Natural killer cell (primary cell): ENCODE measurements around the gene ANP32E. TPM values are rescaled to one million over a fixed set of nuclear protein-coding genes. Genes with fewer than 3 reads are reported as not detected.

Experiments used
- ATAC-seq, 3 donors: fragments of 150-1000 bp in 2 of 3; fragments of 200-7000 bp in 1 of 3; cut with Tn5 transposase; 1 replicate in 1 of 3; 2 replicates in 2 of 3; pipeline ENCODE4 v1.10.0; 2021; ENCODE audit warnings: mild to moderate bottlenecking in 2 of 3, moderate library complexity in 2 of 3
- DNase-seq, 2 donors: peaks; one replicate each; pipeline versions ENCODE4 v3.0.0 to v3.0.0-alpha.2; 2013 to 2021; ENCODE audit warnings: mixed read lengths in 1 of 2
- H3K27ac ChIP-seq: one replicate; pipeline ENCODE4 v1.5.1; 2013; ENCODE audit warnings: mild to moderate bottlenecking, low read length
- H3K27me3 ChIP-seq: one replicate; pipeline ENCODE4 v1.6.1; 2013; ENCODE audit warnings: low read length; ENCODE audit not compliant: control insufficient read depth, insufficient read depth
- H3K36me3 ChIP-seq: one replicate; pipeline ENCODE4 v1.6.1; 2013; ENCODE audit warnings: low read length; ENCODE audit not compliant: control insufficient read depth, insufficient read depth
- H3K4me1 ChIP-seq: one replicate; pipeline ENCODE4 v1.6.1; 2013; ENCODE audit warnings: low read length; ENCODE audit not compliant: control insufficient read depth, insufficient read depth
- H3K4me3 ChIP-seq: one replicate; pipeline ENCODE4 v1.5.1; 2013; ENCODE audit warnings: low read length
- H3K9me3 ChIP-seq: one replicate; pipeline ENCODE4 v1.6.1; 2013; ENCODE audit warnings: low read length; ENCODE audit not compliant: control insufficient read depth, insufficient read depth
- H3K27ac Mint-ChIP-seq, 2 donors: one replicate each; pipeline ENCODE4 v1.8.0; 2022; ENCODE audit warnings: mild to moderate bottlenecking in 2 of 2, mixed read lengths in 2 of 2, moderate library complexity in 1 of 2
- H3K27me3 Mint-ChIP-seq, 2 donors: one replicate each; pipeline ENCODE4 v1.8.0; 2022; ENCODE audit warnings: low read depth in 2 of 2, mixed read lengths in 2 of 2
- H3K36me3 Mint-ChIP-seq: one replicate; pipeline ENCODE4 v1.8.0; 2022; ENCODE audit warnings: mixed read lengths
- H3K4me1 Mint-ChIP-seq, 2 donors: one replicate each; pipeline ENCODE4 v1.8.0; 2022; ENCODE audit warnings: mixed read lengths in 2 of 2
- H3K4me3 Mint-ChIP-seq: one replicate; pipeline ENCODE4 v1.8.0; 2022; ENCODE audit warnings: mild to moderate bottlenecking, moderate library complexity, mixed read lengths
- H3K9me3 Mint-ChIP-seq, 2 donors: one replicate each; pipeline ENCODE4 v1.8.0; 2022; ENCODE audit warnings: mixed read lengths in 2 of 2
- WGBS: methylation state at CpG from one replicate; pipeline ENCODE4 v1.1.7; 2013; ENCODE audit warnings: missing lambda C conversion rate; ENCODE audit not compliant: insufficient coverage; 5-methylcytosine and 5-hydroxymethylcytosine counted together
- intact Hi-C: fragments of 100-400 bp; cut with micrococcal nuclease; formaldehyde crosslinking; loops from one replicate; pipeline ENCODE4 v1.14.2; 2022
- total RNA-seq, 4 donors: library from RNA; stranded (reverse); fragments of 120-200 nt in 1 of 4; gene quantifications; one replicate each; pipeline versions ENCODE4 v1.2.3 to v1.2.4, GENCODE V29; 2013 to 2022
- TF ChIP-seq, protein P1 (sequence below): fragments of 200-600 bp; IDR thresholded peaks from one replicate; pipeline ENCODE4 v1.8.0; 2022; ENCODE audit warnings: antibody characterized with exemption

The ANP32E gene
- total RNA-seq, 3 donors from 2014 or later (not counting 1 experiment from before 2014, with no cell fraction given), result 50.7 to 56.9 (median 55.2) TPM

DNA sequence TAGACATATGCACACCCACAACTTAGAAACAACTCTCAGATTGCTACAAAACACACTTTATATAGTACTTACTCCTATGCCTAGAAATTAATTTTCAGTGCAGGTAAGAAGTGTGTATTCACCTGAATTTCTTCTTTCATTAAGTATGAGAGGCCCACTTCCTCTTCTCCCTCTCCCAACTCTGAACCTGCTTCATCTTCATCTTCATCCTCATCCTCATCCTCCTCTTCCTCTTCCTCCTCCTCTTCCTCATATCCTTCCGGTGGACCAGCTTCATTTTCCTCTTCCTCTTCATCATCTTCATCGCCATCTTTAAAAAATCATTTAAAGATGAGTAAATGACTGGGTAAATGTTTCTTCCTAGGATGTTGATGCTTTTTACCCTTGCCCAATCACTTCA is 9.4 kb downstream of the ANP32E start:
- intact Hi-C loops, result no loop called here
- Histone ChIP-seq H3K4me3 (no peak overlapping the region), H3K4me1 (no peaks in the 10 kb centered on the region), H3K27ac (no peak overlapping the region), H3K27me3 (no peaks in the 10 kb centered on the region), H3K9me3 (no peaks in the 10 kb centered on the region), H3K36me3 (peaks cover 27% of the 10 kb centered on the region)
- peaks cover 5 to 6% of the 10 kb centered on the region in 2 donors for H3K4me1 Mint-ChIP-seq
- ATAC-seq (no peak), DNase-seq (no peak)
- no peaks in the 10 kb centered on the region for H3K27me3 Mint-ChIP-seq
- peaks cover 18% of the 10 kb centered on the region for H3K36me3 Mint-ChIP-seq
- WGBS, result 100% methylated on average over 1 of the region's 2 CpGs
- no peak overlapping the region for H3K27ac Mint-ChIP-seq
- H3K4me3 Mint-ChIP-seq, result no peak overlapping the region
- TF ChIP-seq, protein P1, sequence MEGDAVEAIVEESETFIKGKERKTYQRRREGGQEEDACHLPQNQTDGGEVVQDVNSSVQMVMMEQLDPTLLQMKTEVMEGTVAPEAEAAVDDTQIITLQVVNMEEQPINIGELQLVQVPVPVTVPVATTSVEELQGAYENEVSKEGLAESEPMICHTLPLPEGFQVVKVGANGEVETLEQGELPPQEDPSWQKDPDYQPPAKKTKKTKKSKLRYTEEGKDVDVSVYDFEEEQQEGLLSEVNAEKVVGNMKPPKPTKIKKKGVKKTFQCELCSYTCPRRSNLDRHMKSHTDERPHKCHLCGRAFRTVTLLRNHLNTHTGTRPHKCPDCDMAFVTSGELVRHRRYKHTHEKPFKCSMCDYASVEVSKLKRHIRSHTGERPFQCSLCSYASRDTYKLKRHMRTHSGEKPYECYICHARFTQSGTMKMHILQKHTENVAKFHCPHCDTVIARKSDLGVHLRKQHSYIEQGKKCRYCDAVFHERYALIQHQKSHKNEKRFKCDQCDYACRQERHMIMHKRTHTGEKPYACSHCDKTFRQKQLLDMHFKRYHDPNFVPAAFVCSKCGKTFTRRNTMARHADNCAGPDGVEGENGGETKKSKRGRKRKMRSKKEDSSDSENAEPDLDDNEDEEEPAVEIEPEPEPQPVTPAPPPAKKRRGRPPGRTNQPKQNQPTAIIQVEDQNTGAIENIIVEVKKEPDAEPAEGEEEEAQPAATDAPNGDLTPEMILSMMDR, result no peak
- no peaks in the 10 kb centered on the region for H3K9me3 Mint-ChIP-seq

DNA sequence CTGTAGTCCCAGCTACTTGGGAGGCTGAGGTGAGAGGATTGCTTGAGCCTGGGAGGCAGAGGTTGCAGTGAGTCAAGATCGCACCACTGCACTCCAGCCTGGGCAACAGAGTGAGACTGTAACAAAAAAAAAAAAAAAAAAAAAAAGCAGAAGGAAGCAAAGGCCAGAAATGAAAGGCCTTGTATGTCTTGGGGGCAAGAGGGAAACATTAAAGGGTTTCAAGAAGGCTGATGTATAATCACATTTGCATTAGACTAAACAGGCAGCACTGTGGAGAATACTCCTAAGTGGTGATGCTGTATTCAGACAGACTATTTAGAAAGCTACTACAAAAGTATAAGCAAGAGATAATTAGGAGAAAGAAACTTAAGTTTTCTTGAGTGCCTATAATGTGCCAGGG is 10.4 kb downstream of the ANP32E start:
- no peaks in the 10 kb centered on the region for H3K4me1 ChIP-seq
- Mint-ChIP-seq H3K36me3 (peaks cover 18% of the 10 kb centered on the region), H3K27me3 (no peaks in the 10 kb centered on the region), H3K9me3 (no peaks in the 10 kb centered on the region), H3K4me3 (no peak overlapping the region), H3K27ac (no peak overlapping the region), H3K4me1 (peaks cover 5 to 6% of the 10 kb centered on the region in 2 donors)
- peaks cover 29% of the 10 kb centered on the region for H3K36me3 ChIP-seq
- H3K27me3 ChIP-seq, result no peaks in the 10 kb centered on the region
- ATAC-seq, result no peak
- no peak overlapping the region for H3K27ac ChIP-seq
- intact Hi-C loops, result no loop called here
- no peaks in the 10 kb centered on the region for H3K9me3 ChIP-seq
- WGBS, result 62% methylated on average over 1 of the region's 1 CpG
- H3K4me3 ChIP-seq, result no peak overlapping the region
- TF ChIP-seq, protein P1, result no peak
- no peak for DNase-seq

DNA sequence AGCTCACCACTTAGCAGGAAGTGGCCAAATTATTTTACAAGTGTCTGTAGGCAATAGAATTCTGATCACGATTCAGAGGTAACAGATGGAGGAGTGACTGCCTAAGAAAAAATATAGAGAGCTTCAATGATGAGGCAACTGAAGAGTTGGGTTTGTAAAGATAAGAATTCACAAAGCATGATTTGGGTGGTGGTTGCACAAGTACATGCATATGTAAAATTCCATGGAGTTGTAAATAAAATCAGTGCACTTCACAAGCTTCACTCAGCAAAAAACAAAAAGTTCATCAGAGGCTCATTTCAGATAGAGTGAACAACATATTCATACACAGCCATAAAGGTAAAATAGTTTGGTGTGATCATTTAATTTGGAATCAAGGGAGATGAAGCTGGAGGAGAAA is 10.9 kb downstream of the ANP32E start:
- H3K27ac Mint-ChIP-seq, result peak overlapping the region in 1 of 2 donors; percentile 13

More for the DNA sequence above, 10.9 kb downstream of the ANP32E start:
- Histone ChIP-seq H3K9me3 (no peaks in the 10 kb centered on the region), H3K36me3 (peaks cover 32% of the 10 kb centered on the region), H3K27ac (no peak overlapping the region), H3K4me1 (no peaks in the 10 kb centered on the region), H3K27me3 (no peaks in the 10 kb centered on the region), H3K4me3 (no peak overlapping the region)
- 50% methylated on average over 1 of the region's 1 CpG for WGBS
- TF ChIP-seq, protein P1, result no peak
- intact Hi-C loops, result no loop called here
- DNase-seq (no peak), ATAC-seq (no peak)
- Mint-ChIP-seq H3K9me3 (no peaks in the 10 kb centered on the region), H3K4me3 (no peak overlapping the region), H3K27me3 (no peaks in the 10 kb centered on the region), H3K36me3 (peaks cover 18% of the 10 kb centered on the region), H3K4me1 (peaks cover 5 to 6% of the 10 kb centered on the region in 2 donors)
